ENCODE results near the gene MRPL19. TPM values are rescaled to one million over a fixed set of nuclear protein-coding genes. Genes with fewer than 3 reads are reported as not detected.
A peak's percentile ranks its signal among the peaks of the same experiment; 100 is the strongest.

The MRPL19 gene
- total and polyA plus RNA-seq, 2 donors from 2014 or later = 54.7 to 55.6 TPM

DNA sequence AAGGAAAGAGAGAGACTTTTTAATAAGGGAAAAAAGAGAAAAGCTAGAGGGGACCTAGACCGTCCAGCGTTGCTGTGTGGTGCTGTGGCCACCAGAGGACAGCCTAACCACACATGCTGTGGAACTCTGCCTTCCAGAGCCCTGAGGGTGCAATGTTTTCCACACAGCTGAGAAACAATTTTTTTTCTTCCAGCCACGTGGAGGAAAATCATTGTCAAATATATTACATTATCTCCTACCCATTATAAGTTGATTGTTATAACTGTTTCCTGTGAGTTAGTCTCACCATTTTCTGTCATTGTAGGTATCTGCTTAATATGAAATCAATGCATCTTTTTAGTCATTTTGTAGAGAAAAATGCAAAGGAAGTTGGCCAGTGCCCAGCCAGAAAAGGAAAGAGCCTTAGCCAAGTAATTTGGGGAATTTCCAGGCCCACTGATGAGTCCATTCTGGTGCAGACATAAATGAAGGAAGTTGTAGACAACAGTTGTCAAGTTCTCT, 5.9 kb upstream of the MRPL19 start:
- H3K9me3 ChIP-seq (ENCODE audit: control insufficient read depth in 2 of 3, insufficient read depth in 1 of 3, low read length in 3 of 3) = no peaks in the 10 kb centered on the region
- DNase-seq = peak; percentile 53 to 86 (median 80)

GRCh38 chr2:75641587-75641986, 5.0 kb upstream of the MRPL19 start:
- DNase-seq (no peak), FAIRE-seq (no peak)
- no peaks in the 10 kb centered on the region for H3K27me3 ChIP-seq (ENCODE audit: control insufficient read depth, insufficient read depth, low read length)
- peaks cover 0 to 6% (median 0%) of the 10 kb centered on the region in 3 donors for H3K4me1 ChIP-seq (ENCODE audit: control insufficient read depth in 2 of 3, insufficient read depth in 2 of 3, low read depth in 1 of 3, low read length in 3 of 3)
- no peak overlapping the region for H3K9ac ChIP-seq (ENCODE audit: low read length in 3 of 3)
- TF ChIP-seq, protein P1, sequence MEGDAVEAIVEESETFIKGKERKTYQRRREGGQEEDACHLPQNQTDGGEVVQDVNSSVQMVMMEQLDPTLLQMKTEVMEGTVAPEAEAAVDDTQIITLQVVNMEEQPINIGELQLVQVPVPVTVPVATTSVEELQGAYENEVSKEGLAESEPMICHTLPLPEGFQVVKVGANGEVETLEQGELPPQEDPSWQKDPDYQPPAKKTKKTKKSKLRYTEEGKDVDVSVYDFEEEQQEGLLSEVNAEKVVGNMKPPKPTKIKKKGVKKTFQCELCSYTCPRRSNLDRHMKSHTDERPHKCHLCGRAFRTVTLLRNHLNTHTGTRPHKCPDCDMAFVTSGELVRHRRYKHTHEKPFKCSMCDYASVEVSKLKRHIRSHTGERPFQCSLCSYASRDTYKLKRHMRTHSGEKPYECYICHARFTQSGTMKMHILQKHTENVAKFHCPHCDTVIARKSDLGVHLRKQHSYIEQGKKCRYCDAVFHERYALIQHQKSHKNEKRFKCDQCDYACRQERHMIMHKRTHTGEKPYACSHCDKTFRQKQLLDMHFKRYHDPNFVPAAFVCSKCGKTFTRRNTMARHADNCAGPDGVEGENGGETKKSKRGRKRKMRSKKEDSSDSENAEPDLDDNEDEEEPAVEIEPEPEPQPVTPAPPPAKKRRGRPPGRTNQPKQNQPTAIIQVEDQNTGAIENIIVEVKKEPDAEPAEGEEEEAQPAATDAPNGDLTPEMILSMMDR (IDR thresholded peaks at IDR 0.05; ENCODE audit: borderline replicate concordance, extremely low read depth, insufficient read depth) = no peak
- no peak overlapping the region for H3K27ac ChIP-seq (ENCODE audit: low read depth in 2 of 2, low read length in 2 of 2)
- no peaks in the 10 kb centered on the region for H3K9me3 ChIP-seq (ENCODE audit: control insufficient read depth in 2 of 3, insufficient read depth in 1 of 3, low read length in 3 of 3)
- no peak overlapping the region for H3K4me3 ChIP-seq (ENCODE audit: low read length in 3 of 3)
- H3K36me3 ChIP-seq (ENCODE audit: control insufficient read depth in 2 of 3, insufficient read depth in 3 of 3, low read length in 3 of 3) = no peaks in the 10 kb centered on the region
- intact Hi-C loops (cut with DNase I) = no loop called here

More for the DNA sequence above, 5.9 kb upstream of the MRPL19 start:
- TF ChIP-seq, protein P1 (IDR thresholded peaks at IDR 0.05; ENCODE audit: borderline replicate concordance, extremely low read depth, insufficient read depth) = peak; percentile 97
- H3K4me1 ChIP-seq (ENCODE audit: control insufficient read depth in 2 of 3, insufficient read depth in 2 of 3, low read depth in 1 of 3, low read length in 3 of 3) = peaks cover 0 to 6% (median 0%) of the 10 kb centered on the region in 3 donors
- FAIRE-seq = peak; percentile 92
- H3K27ac ChIP-seq (ENCODE audit: low read depth in 2 of 2, low read length in 2 of 2) = no peak overlapping the region
- no peaks in the 10 kb centered on the region for H3K36me3 ChIP-seq (ENCODE audit: control insufficient read depth in 2 of 3, insufficient read depth in 3 of 3, low read length in 3 of 3)
- no peak overlapping the region for H3K4me3 ChIP-seq (ENCODE audit: low read length in 3 of 3)
- H3K9ac ChIP-seq (ENCODE audit: low read length in 3 of 3) = no peak overlapping the region
- intact Hi-C loops (cut with DNase I) = no loop called here
- H3K27me3 ChIP-seq (ENCODE audit: control insufficient read depth, insufficient read depth, low read length) = no peaks in the 10 kb centered on the region

DNA sequence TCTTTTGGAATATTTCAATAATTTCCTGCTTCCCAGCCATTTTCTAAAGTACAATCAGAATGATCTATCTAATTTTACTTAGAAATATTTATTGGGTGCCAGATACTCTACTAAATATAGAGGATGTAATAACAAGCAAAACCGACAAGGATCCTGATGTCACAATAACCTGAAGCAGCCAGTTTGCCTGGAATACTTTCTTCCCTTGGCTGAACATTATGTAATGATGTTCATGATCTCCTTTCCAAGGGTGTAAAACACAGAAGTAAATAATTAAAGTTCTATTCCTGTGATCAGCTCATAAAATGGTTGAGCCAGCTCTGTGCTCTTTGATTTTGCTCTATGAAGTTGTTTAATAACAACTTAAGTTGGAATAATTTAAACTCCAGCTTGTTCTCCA, 2.6 kb upstream of the MRPL19 start:
- DNase-seq = no peak
- TF ChIP-seq, protein P1 (IDR thresholded peaks at IDR 0.05; ENCODE audit: borderline replicate concordance, extremely low read depth, insufficient read depth) = no peak
- Histone ChIP-seq H3K4me3 (ENCODE audit: low read length in 3 of 3) (no peak overlapping the region), H3K27me3 (ENCODE audit: control insufficient read depth, insufficient read depth, low read length) (no peaks in the 10 kb centered on the region), H3K9me3 (ENCODE audit: control insufficient read depth in 2 of 3, insufficient read depth in 1 of 3, low read length in 3 of 3) (no peaks in the 10 kb centered on the region), H3K36me3 (ENCODE audit: control insufficient read depth in 2 of 3, insufficient read depth in 3 of 3, low read length in 3 of 3) (no peaks in the 10 kb centered on the region), H3K27ac (ENCODE audit: low read depth in 2 of 2, low read length in 2 of 2) (no peak overlapping the region), H3K9ac (ENCODE audit: low read length in 3 of 3) (no peak overlapping the region), H3K4me1 (ENCODE audit: control insufficient read depth in 2 of 3, insufficient read depth in 2 of 3, low read depth in 1 of 3, low read length in 3 of 3) (peaks cover 0 to 8% (median 6%) of the 10 kb centered on the region in 3 donors)
- intact Hi-C loops (cut with DNase I) = no loop called here
- no peak for FAIRE-seq

GRCh38 chr2:75645643-75646042, 940 bp upstream of the MRPL19 start:
- no peaks in the 10 kb centered on the region for H3K27me3 ChIP-seq (ENCODE audit: control insufficient read depth, insufficient read depth, low read length)
- TF ChIP-seq, protein P1 (IDR thresholded peaks at IDR 0.05; ENCODE audit: borderline replicate concordance, extremely low read depth, insufficient read depth) = no peak
- H3K9ac ChIP-seq (ENCODE audit: low read length in 3 of 3) = no peak overlapping the region
- no peak overlapping the region for H3K27ac ChIP-seq (ENCODE audit: low read depth in 2 of 2, low read length in 2 of 2)
- peaks cover 0 to 3% (median 3%) of the 10 kb centered on the region in 3 donors for H3K36me3 ChIP-seq (ENCODE audit: control insufficient read depth in 2 of 3, insufficient read depth in 3 of 3, low read length in 3 of 3)
- intact Hi-C loops (cut with DNase I) = no loop called here
- DNase-seq = peak in 1 of 5 donors; percentile 49
- no peaks in the 10 kb centered on the region for H3K9me3 ChIP-seq (ENCODE audit: control insufficient read depth in 2 of 3, insufficient read depth in 1 of 3, low read length in 3 of 3)
- FAIRE-seq = no peak
- peaks cover 0 to 8% (median 6%) of the 10 kb centered on the region in 3 donors for H3K4me1 ChIP-seq (ENCODE audit: control insufficient read depth in 2 of 3, insufficient read depth in 2 of 3, low read depth in 1 of 3, low read length in 3 of 3)
- H3K4me3 ChIP-seq (ENCODE audit: low read length in 3 of 3) = peak overlapping the region in 1 of 3 donors; percentile 88
